Spleen (tissue), 11 donors: ENCODE results near the gene GALR2. TPM values are rescaled to one million over a fixed set of nuclear protein-coding genes. Genes with fewer than 3 reads are reported as not detected.

Experiments used
- DNase-seq: peaks from one replicate; pipeline ENCODE4 v3.0.0-alpha.2; 2020
- H3K27ac ChIP-seq, 8 donors: fragments of 200-600 bp; sonication (generic) in 7 of 8; 1 replicate in 4 of 8; 2 replicates in 4 of 8; pipeline versions ENCODE4 v1.5.0 to v1.8.0; 2016 to 2021; ENCODE audit warnings: inconsistent platforms in 4 of 8, mild to moderate bottlenecking in 4 of 8, moderate library complexity in 1 of 8
- H3K27me3 ChIP-seq, 7 donors: fragments of 200-600 bp; sonication (generic) in 6 of 7; replicated peaks in 1 of 7; 1 replicate in 4 of 7; 2 replicates in 3 of 7; pipeline versions ENCODE4 v1.5.0 to v1.8.0; 2016 to 2021; ENCODE audit warnings: inconsistent platforms in 3 of 7, mild to moderate bottlenecking in 1 of 7
- H3K36me3 ChIP-seq, 6 donors: fragments of 200-600 bp; sonication (generic) in 5 of 6; 1 replicate in 4 of 6; 2 replicates in 2 of 6; pipeline versions ENCODE4 v1.5.0 to v1.8.0; 2016 to 2021; ENCODE audit warnings: inconsistent platforms in 2 of 6
- H3K4me1 ChIP-seq, 6 donors: fragments of 200-600 bp; sonication (generic) in 5 of 6; 1 replicate in 3 of 6; 2 replicates in 3 of 6; pipeline versions ENCODE4 v1.5.0 to v1.8.0; 2016 to 2021; ENCODE audit warnings: inconsistent platforms in 3 of 6
- H3K4me3 ChIP-seq, 8 donors: fragments of 200-600 bp; sonication (generic) in 7 of 8; 1 replicate in 4 of 8; 2 replicates in 4 of 8; pipeline versions ENCODE4 v1.5.0 to v1.8.0; 2016 to 2021; ENCODE audit warnings: inconsistent platforms in 4 of 8, mild to moderate bottlenecking in 4 of 8, moderate library complexity in 2 of 8
- H3K9me3 ChIP-seq, 8 donors: fragments of 200-600 bp; sonication (generic) in 7 of 8; 1 replicate in 4 of 8; 2 replicates in 4 of 8; pipeline versions ENCODE4 v1.5.0 to v1.8.0; 2016 to 2021; ENCODE audit warnings: inconsistent platforms in 4 of 8
- CTCF ChIP-seq, 11 experiments: fragments of 200-600 bp in 7 of 11; fragments of 450-650 bp in 4 of 11; sonication (generic) in 4 of 11; IDR thresholded peaks in 8 of 11; conservative IDR thresholded peaks in 3 of 11; 1 replicate in 7 of 11; 2 replicates in 4 of 11; pipeline versions ENCODE4 v1.4.0 to v1.8.0; 2016 to 2021; ENCODE audit warnings: antibody characterized with exemption in 11 of 11, inconsistent platforms in 4 of 11, mild to moderate bottlenecking in 1 of 11
- POLR2A ChIP-seq, 3 donors: fragments of 450-650 bp; IDR thresholded peaks; one replicate each; pipeline ENCODE4 v1.5.1; 2017; ENCODE audit warnings: antibody characterized with exemption in 3 of 3, mild to moderate bottlenecking in 1 of 3
- POLR2AphosphoS5 ChIP-seq, 3 donors: sonication (generic); formaldehyde crosslinking; IDR thresholded peaks; one replicate each; pipeline ENCODE4 v1.5.1; 2017; ENCODE audit warnings: antibody characterized with exemption in 3 of 3
- WGBS, 5 donors: extraction: QIAGEN DNeasy Blood & Tissue Kit in 3 of 5; methylation state at CpG; one replicate each; pipeline versions ENCODE4 v1.1.5 to v1.1.7; 2013 to 2018; 5-methylcytosine and 5-hydroxymethylcytosine counted together
- intact Hi-C: fragments of 100-400 bp; cut with DNase I; formaldehyde crosslinking; loops from one replicate; pipeline ENCODE4 v1.15.0; 2023; ENCODE audit warnings: low total_unique reads
- microRNA-seq, 3 donors: library from miRNA; unstranded; fragments of <30 nt; microRNA quantifications; one replicate each; pipeline versions ENCODE4 to v1.1.0, GENCODE V29; 2019 to 2020
- polyA plus RNA-seq, 3 donors: library from polyadenylated mRNA; stranded (reverse); fragments of 200-250 nt; gene quantifications; one replicate each; pipeline ENCODE4 v1.2.1, GENCODE V29; 2013
- small RNA-seq, 4 donors: library from RNA; depleted of rRNA; stranded (forward); fragments of <200 nt; gene quantifications; one replicate each; pipeline ENCODE3, GENCODE V24; 2016
- total RNA-seq, 7 donors: library from RNA; depleted of rRNA in 3 of 7; stranded (reverse); fragments of >200 nt in 3 of 7; fragmentation: NEBNext Ultra II Directional in 4 of 7; extraction: Animal tissue kit (Norgen Biotek cat#: 25700) in 4 of 7; gene quantifications; one replicate each; pipeline versions ENCODE4 v1.1.0 to v1.2.1, GENCODE V29; 2016 to 2021
- donor health status: healthy with polysubstance abuse.
- donor health status: DM: no; HTN: no; CAD: no; lungs with moderate emphysema.
- donor health status: DM: no; HTN: no; CAD: no.
- donor health status: Bipolar disorder and iron deficiency.
- donor health status: healthy.
- donor health status: DM: no; HTN: no; CAD: no.
- donor health status: DM: yes; HTN: yes; CAD: no.

GALR2 gene
- total and polyA plus RNA-seq, 10 donors, result 0.06 to 0.93 (median 0.38) TPM; not detected in 6

- 85 to 94% (median 92%) methylated on average over 20 to 22 of the region's 22 CpGs for WGBS, 5 donors
- intact Hi-C loops, result loop anchor here (5.0 kb wide), 1 partner anchor 58 kb away; no protein-coding TSS in a partner anchor
- H3K27ac ChIP-seq, result no peak overlapping the region
- H3K36me3 ChIP-seq, result no peaks in the 10 kb centered on the region
- H3K9me3 ChIP-seq, result no peaks in the 10 kb centered on the region
- no peak for DNase-seq
- TF ChIP-seq CTCF (IDR thresholded peaks at IDR 0.05 in 8 of 11, conservative IDR thresholded peaks at IDR 0.05 in 3 of 11) (no peak), POLR2A (IDR thresholded peaks at IDR 0.05) (no peak), POLR2AphosphoS5 (IDR thresholded peaks at IDR 0.05) (no peak)
- H3K27me3 ChIP-seq, result peaks cover 0 to 5% (median 0%) of the 10 kb centered on the region in 7 donors
- H3K4me3 ChIP-seq, result no peak overlapping the region
- peaks cover 5 to 25% (median 16%) of the 10 kb centered on the region in 6 donors for H3K4me1 ChIP-seq
Measured at GRCh38 chr17:76124582-76125390, 50.2 kb downstream of the GALR2 start.

GRCh38 chr17:76125391-76125675, 50.8 kb downstream of the GALR2 start:
- no peak for TF ChIP-seq CTCF (IDR thresholded peaks at IDR 0.05 in 8 of 11, conservative IDR thresholded peaks at IDR 0.05 in 3 of 11)
- TF ChIP-seq POLR2AphosphoS5 (IDR thresholded peaks at IDR 0.05), result no peak
- TF ChIP-seq POLR2A (IDR thresholded peaks at IDR 0.05), result no peak
- no peaks in the 10 kb centered on the region for H3K9me3 ChIP-seq
- peaks cover 5 to 25% (median 16%) of the 10 kb centered on the region in 6 donors for H3K4me1 ChIP-seq
- no peaks in the 10 kb centered on the region for H3K36me3 ChIP-seq
- H3K27me3 ChIP-seq, result peaks cover 0 to 5% (median 0%) of the 10 kb centered on the region in 7 donors
- H3K27ac ChIP-seq, result no peak overlapping the region
- H3K4me3 ChIP-seq, result no peak overlapping the region
- no peak for DNase-seq
- 83 to 90% (median 88%) methylated on average over 5 of the region's 5 CpGs for WGBS, 5 donors
- intact Hi-C loops, result no loop called here

- no peak overlapping the region for H3K4me3 ChIP-seq
- TF ChIP-seq POLR2A (IDR thresholded peaks at IDR 0.05) (no peak), POLR2AphosphoS5 (IDR thresholded peaks at IDR 0.05) (no peak), CTCF (IDR thresholded peaks at IDR 0.05 in 8 of 11, conservative IDR thresholded peaks at IDR 0.05 in 3 of 11) (no peak)
- no peak for DNase-seq
- no peaks in the 10 kb centered on the region for H3K9me3 ChIP-seq
- WGBS, 5 donors, result 94 to 100% (median 100%) methylated on average over 1 of the region's 1 CpG
- H3K27me3 ChIP-seq, result peaks cover 0 to 7% (median 0%) of the 10 kb centered on the region in 7 donors
- no peak overlapping the region for H3K27ac ChIP-seq
- intact Hi-C loops, result no loop called here
- peaks cover 5 to 20% (median 16%) of the 10 kb centered on the region in 6 donors for H3K4me1 ChIP-seq
- H3K36me3 ChIP-seq, result no peaks in the 10 kb centered on the region
Measured at GRCh38 chr17:76125922-76126321, 51.3 kb downstream of the GALR2 start.

Small RNAs within 50 kb of the gene (microRNA-seq; reads per million reads assigned to microRNA genes)
- gene MIR6868, result 2.0 to 2.2 (median 2.1) reads per million in 3 donors

Small RNAs within 50 kb of the gene (small RNA-seq; reads per million reads assigned to genes)
- 0 to 0.08 (median 0.03) reads per million in 4 donors for gene MIR6868

Other genes with a start within 250 kb of the GALR2 start
- 100 to 1,000 TPM in 6 of 7 donors, 10 to 100 TPM in 1; 87.1 to 187 (median 129) TPM for gene UNC13D, start 230.4 kb upstream of the GALR2 start, total RNA-seq
- 10 to 100 TPM; 36.4 to 86.1 (median 53.0) TPM for gene UNC13D, start 230.4 kb upstream of the GALR2 start, polyA plus RNA-seq
- 100 to 1,000 TPM in 4 of 7 donors, 10 to 100 TPM in 3; 46.7 to 144 (median 125) TPM for gene WBP2, start 219.4 kb upstream of the GALR2 start, total RNA-seq
- gene WBP2, start 219.4 kb upstream of the GALR2 start, polyA plus RNA-seq, result 100 to 1,000 TPM in 1 of 3 donors, 10 to 100 TPM in 2; 70.2 to 104 (median 74.1) TPM
- 10 to 100 TPM; 30.8 to 73.8 (median 38.5) TPM for gene TRIM47, start 196.2 kb upstream of the GALR2 start, total RNA-seq
- gene TRIM47, start 196.2 kb upstream of the GALR2 start, polyA plus RNA-seq, result 10 to 100 TPM; 28.1 to 42.0 (median 28.4) TPM
- 10 to 100 TPM; 20.0 to 26.5 (median 23.5) TPM for gene TRIM65, start 177.8 kb upstream of the GALR2 start, total RNA-seq
- 10 to 100 TPM in 2 of 3 donors, 1 to 10 TPM in 1; 9.0 to 28.2 (median 11.6) TPM for gene TRIM65, start 177.8 kb upstream of the GALR2 start, polyA plus RNA-seq
- gene MRPL38, start 169.9 kb upstream of the GALR2 start, total RNA-seq, result 10 to 100 TPM; 40.1 to 90.6 (median 74.7) TPM
- gene MRPL38, start 169.9 kb upstream of the GALR2 start, polyA plus RNA-seq, result 10 to 100 TPM; 59.3 to 90.3 (median 80.8) TPM
- 10 to 100 TPM in 4 of 7 donors, 1 to 10 TPM in 3; 7.7 to 16.0 (median 10.3) TPM for gene FBF1, start 133.7 kb upstream of the GALR2 start, total RNA-seq
- gene FBF1, start 133.7 kb upstream of the GALR2 start, polyA plus RNA-seq, result 10 to 100 TPM in 1 of 3 donors, 1 to 10 TPM in 2; 5.2 to 14.4 (median 7.3) TPM
- 10 to 100 TPM; 36.0 to 60.2 (median 45.9) TPM for gene ACOX1, start 95.6 kb upstream of the GALR2 start, total RNA-seq
- 1 to 10 TPM; 6.3 to 9.8 (median 6.8) TPM for gene ACOX1, start 95.6 kb upstream of the GALR2 start, polyA plus RNA-seq
- 10 to 100 TPM in 5 of 7 donors, 1 to 10 TPM in 2; 6.0 to 20.8 (median 13.4) TPM for gene TEN1, start 95.5 kb upstream of the GALR2 start, total RNA-seq
- gene TEN1, start 95.5 kb upstream of the GALR2 start, polyA plus RNA-seq, result 10 to 100 TPM; 25.7 to 38.7 (median 34.8) TPM
- 10 to 100 TPM in 2 of 7 donors, 1 to 10 TPM in 5; 6.7 to 12.0 (median 7.1) TPM for gene CDK3, start 73.9 kb upstream of the GALR2 start, total RNA-seq
- gene CDK3, start 73.9 kb upstream of the GALR2 start, polyA plus RNA-seq, result 10 to 100 TPM; 13.8 to 39.8 (median 31.2) TPM
- gene EVPL, start 47.5 kb upstream of the GALR2 start, total RNA-seq, result under 1 TPM in 4 of 7 donors, not detected in 3; 0.06 to 0.56 (median 0.20) TPM
- gene EVPL, start 47.5 kb upstream of the GALR2 start, polyA plus RNA-seq, result under 1 TPM; 0.04 to 0.29 (median 0.05) TPM
- 10 to 100 TPM; 39.4 to 62.0 (median 56.1) TPM for gene SRP68, start 2.3 kb upstream of the GALR2 start, total RNA-seq
- gene SRP68, start 2.3 kb upstream of the GALR2 start, polyA plus RNA-seq, result 10 to 100 TPM; 24.5 to 40.9 (median 26.8) TPM
- under 1 TPM in 2 of 7 donors, not detected in 5; 0.17 to 0.27 TPM for gene ZACN, start 4.4 kb downstream of the GALR2 start, total RNA-seq
- 1 to 10 TPM; 1.0 to 1.9 (median 1.4) TPM for gene ZACN, start 4.4 kb downstream of the GALR2 start, polyA plus RNA-seq
- gene EXOC7, start 29.0 kb downstream of the GALR2 start, total RNA-seq, result 100 to 1,000 TPM in 4 of 7 donors, 10 to 100 TPM in 3; 64.5 to 128 (median 104) TPM
- gene EXOC7, start 29.0 kb downstream of the GALR2 start, polyA plus RNA-seq, result 10 to 100 TPM; 26.2 to 51.5 (median 35.0) TPM
- under 1 TPM in 1 of 7 donors, not detected in 6; 0.13 TPM for gene FOXJ1, start 66.5 kb downstream of the GALR2 start, total RNA-seq
- gene FOXJ1, start 66.5 kb downstream of the GALR2 start, polyA plus RNA-seq, result under 1 TPM in 1 of 3 donors, not detected in 2; 0.05 TPM
- gene RNF157, start 165.7 kb downstream of the GALR2 start, total RNA-seq, result 10 to 100 TPM in 3 of 7 donors, 1 to 10 TPM in 4; 6.8 to 13.0 (median 8.6) TPM
- 1 to 10 TPM in 2 of 3 donors, under 1 TPM in 1; 0.89 to 2.0 (median 1.1) TPM for gene RNF157, start 165.7 kb downstream of the GALR2 start, polyA plus RNA-seq
- 10 to 100 TPM; 28.9 to 91.3 (median 63.8) TPM for gene UBALD2, start 190.6 kb downstream of the GALR2 start, total RNA-seq
- gene UBALD2, start 190.6 kb downstream of the GALR2 start, polyA plus RNA-seq, result 10 to 100 TPM; 42.5 to 54.7 (median 43.8) TPM
- gene QRICH2, start 233.5 kb downstream of the GALR2 start, total RNA-seq, result 1 to 10 TPM; 1.3 to 3.1 (median 2.7) TPM
- gene QRICH2, start 233.5 kb downstream of the GALR2 start, polyA plus RNA-seq, result 1 to 10 TPM; 2.4 to 2.7 (median 2.5) TPM